CD14-positive monocyte (primary cell): ENCODE results near the gene PVALEF. TPM values are rescaled to one million over a fixed set of nuclear protein-coding genes. Genes with fewer than 3 reads are reported as not detected.

ENCODE experiments used
- DNase-seq, 3 donors: peaks; one replicate each; pipeline ENCODE4 v3.0.0-alpha.2; 2011 to 2022
- H2AFZ ChIP-seq: 2 replicates; pipeline ENCODE4 v1.6.0; 2012; ENCODE audit warnings: mild to moderate bottlenecking, low read depth, low read length, inconsistent platforms; ENCODE audit not compliant: insufficient read depth, poor library complexity, severe bottlenecking
- H3K27ac ChIP-seq, 2 donors: 1 replicate in 1 of 2; 2 replicates in 1 of 2; pipeline ENCODE4 v1.5.1; 2012 to 2013; ENCODE audit warnings: low read length in 2 of 2, control low read depth in 1 of 2, inconsistent platforms in 1 of 2, low read depth in 1 of 2, mild to moderate bottlenecking in 1 of 2
- H3K27me3 ChIP-seq, 2 donors: one replicate each; pipeline versions ENCODE4 v1.6.0 to v1.6.1; 2011 to 2013; ENCODE audit warnings: low read length in 2 of 2; ENCODE audit not compliant: control insufficient read depth in 2 of 2, insufficient read depth in 2 of 2
- H3K36me3 ChIP-seq, 2 donors: replicated peaks in 1 of 2; 1 replicate in 1 of 2; 2 replicates in 1 of 2; pipeline versions ENCODE4 v1.5.1 to v1.6.1; 2012 to 2013; ENCODE audit warnings: low read length in 2 of 2, control low read depth in 1 of 2, inconsistent platforms in 1 of 2, mild to moderate bottlenecking in 1 of 2; ENCODE audit not compliant: insufficient read depth in 2 of 2, control insufficient read depth in 1 of 2
- H3K4me1 ChIP-seq, 2 donors: 1 replicate in 1 of 2; 2 replicates in 1 of 2; pipeline versions ENCODE4 v1.5.1 to v1.6.1; 2012 to 2013; ENCODE audit warnings: low read length in 2 of 2, control low read depth in 1 of 2, inconsistent platforms in 1 of 2, mild to moderate bottlenecking in 1 of 2, moderate library complexity in 1 of 2; ENCODE audit not compliant: insufficient read depth in 2 of 2, control insufficient read depth in 1 of 2
- H3K4me2 ChIP-seq: replicated peaks from 2 replicates; pipeline ENCODE3; 2012; ENCODE audit warnings: low read length, moderate library complexity, mild to moderate bottlenecking; ENCODE audit not compliant: poor library complexity, severe bottlenecking; ENCODE audit errors: extremely low read depth
- H3K4me3 ChIP-seq, 3 experiments: fragments of 200-600 bp in 1 of 3; sonication (generic) in 1 of 3; replicated peaks in 1 of 3; 1 replicate in 2 of 3; 2 replicates in 1 of 3; pipeline ENCODE4 v1.5.1; 2011 to 2013; ENCODE audit warnings: low read length in 3 of 3, mild to moderate bottlenecking in 3 of 3, control low read depth in 2 of 3, low read depth in 2 of 3, inconsistent platforms in 1 of 3, moderate library complexity in 1 of 3
- H3K79me2 ChIP-seq: 2 replicates; pipeline ENCODE4 v1.6.0; 2012; ENCODE audit warnings: mild to moderate bottlenecking, control low read depth, inconsistent platforms, low read length, moderate library complexity; ENCODE audit not compliant: insufficient read depth
- H3K9ac ChIP-seq: 2 replicates; pipeline ENCODE4 v1.6.0; 2017; ENCODE audit warnings: low read length, mild to moderate bottlenecking; ENCODE audit not compliant: insufficient read depth, poor library complexity, severe bottlenecking
- H3K9me3 ChIP-seq, 2 donors: replicated peaks in 1 of 2; 1 replicate in 1 of 2; 2 replicates in 1 of 2; pipeline versions ENCODE4 v1.5.1 to v1.6.1; 2012 to 2013; ENCODE audit warnings: low read length in 2 of 2, control low read depth in 1 of 2; ENCODE audit not compliant: control insufficient read depth in 1 of 2, insufficient read depth in 1 of 2
- H4K20me1 ChIP-seq: 2 replicates; pipeline ENCODE4 v1.6.0; 2012; ENCODE audit warnings: mild to moderate bottlenecking, low read length, control low read depth, moderate library complexity; ENCODE audit not compliant: insufficient read depth
- H3K27ac Mint-ChIP-seq, 7 donors: one replicate each; pipeline ENCODE4 v1.8.0; 2020; ENCODE audit warnings: mild to moderate bottlenecking in 7 of 7, mixed read lengths in 7 of 7, moderate library complexity in 6 of 7, inconsistent platforms in 2 of 7
- H3K27me3 Mint-ChIP-seq, 3 donors: one replicate each; pipeline ENCODE4 v1.8.0; 2021 to 2022; ENCODE audit warnings: low read depth in 3 of 3, mild to moderate bottlenecking in 3 of 3, mixed read lengths in 3 of 3, moderate library complexity in 3 of 3, inconsistent platforms in 1 of 3
- H3K36me3 Mint-ChIP-seq, 2 donors: one replicate each; pipeline ENCODE4 v1.8.0; 2020; ENCODE audit warnings: mixed read lengths in 2 of 2, inconsistent platforms in 1 of 2, mild to moderate bottlenecking in 1 of 2
- H3K4me1 Mint-ChIP-seq: one replicate; pipeline ENCODE4 v1.8.0; 2020; ENCODE audit warnings: mild to moderate bottlenecking, mixed read lengths
- H3K4me3 Mint-ChIP-seq, 2 donors: one replicate each; pipeline ENCODE4 v1.8.0; 2020; ENCODE audit warnings: mild to moderate bottlenecking in 2 of 2, mixed read lengths in 2 of 2, moderate library complexity in 1 of 2
- H3K9me3 Mint-ChIP-seq, 7 donors: one replicate each; pipeline ENCODE4 v1.8.0; 2020 to 2022; ENCODE audit warnings: mixed read lengths in 7 of 7, mild to moderate bottlenecking in 6 of 7, moderate library complexity in 6 of 7, inconsistent platforms in 2 of 7
- WGBS: methylation state at CpG from one replicate; pipeline ENCODE4 v1.1.5; 2013; ENCODE audit warnings: missing lambda C conversion rate; ENCODE audit not compliant: insufficient coverage; 5-methylcytosine and 5-hydroxymethylcytosine counted together
- intact Hi-C, 2 donors: fragments of 100-400 bp; cut with micrococcal nuclease; formaldehyde crosslinking; loops; one replicate each; pipeline versions ENCODE4 v1.15.0 to v1.15.1; 2023
- polyA plus RNA-seq, 3 donors: library from polyadenylated mRNA; depleted of rRNA in 1 of 3; unstranded in 2 of 3; stranded (reverse) in 1 of 3; fragments of 300-500 nt in 2 of 3; fragments of >200 nt in 1 of 3; fragmentation: Illumina TruSeq in 2 of 3; gene quantifications; 1 replicate in 2 of 3; 2 replicates in 1 of 3; pipeline ENCODE4 v1.2.3, GENCODE V29; 2012 to 2021
- TF ChIP-seq, protein P1 (sequence below): fragments of 200-600 bp; IDR thresholded peaks from one replicate; pipeline ENCODE4 v1.8.0; 2022; ENCODE audit warnings: antibody characterized with exemption, mild to moderate bottlenecking

PVALEF gene
- polyA plus RNA-seq, 3 donors, result not detected

DNA sequence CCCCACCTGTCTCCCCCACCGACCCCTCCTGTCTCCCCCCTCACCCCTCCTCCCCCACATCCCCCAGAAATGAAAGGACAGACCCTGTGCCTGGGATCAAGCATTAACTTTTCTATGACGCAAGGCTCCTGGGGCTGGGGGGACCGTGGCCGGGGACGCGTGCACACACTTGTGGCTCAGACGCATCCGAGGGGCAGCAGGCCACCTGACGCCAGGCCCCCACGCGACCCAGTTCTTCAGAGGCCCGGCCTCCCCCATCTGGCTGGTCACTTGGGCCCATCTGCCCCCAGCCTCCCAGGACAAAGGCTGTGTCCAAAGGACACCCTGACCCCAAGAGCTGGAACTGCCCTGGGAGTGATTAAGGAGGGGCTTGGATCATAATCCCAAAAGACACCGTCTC lies 14.0 kb upstream of the PVALEF start:
- 23% methylated on average over 11 of the region's 13 CpGs for WGBS
- Mint-ChIP-seq H3K4me3 (peak overlapping the region in 1 of 2 donors; percentile 67), H3K36me3 (peaks cover 19 to 27% of the 10 kb centered on the region in 2 donors), H3K27me3 (peaks cover 0 to 2% (median 1%) of the 10 kb centered on the region in 3 donors), H3K4me1 (peaks cover 64% of the 10 kb centered on the region), H3K9me3 (peaks cover 3 to 13% (median 10%) of the 10 kb centered on the region in 7 donors), H3K27ac (peak overlapping the region; percentile 97 to 100 (median 98))
- Histone ChIP-seq H4K20me1 (no peaks in the 10 kb centered on the region), H3K36me3 (no peaks in the 10 kb centered on the region), H3K79me2 (peaks cover 36% of the 10 kb centered on the region), H3K4me1 (peaks cover 54 to 65% of the 10 kb centered on the region in 2 donors), H3K4me2 (peak overlapping the region; percentile 55), H2AFZ (no peak overlapping the region), H3K27me3 (no peaks in the 10 kb centered on the region), H3K9ac (peak overlapping the region; percentile 92), H3K4me3 (no peak overlapping the region), H3K9me3 (peaks cover 0 to 8% of the 10 kb centered on the region in 2 donors), H3K27ac (peak overlapping the region; percentile 97 to 100)
- TF ChIP-seq, protein P1, sequence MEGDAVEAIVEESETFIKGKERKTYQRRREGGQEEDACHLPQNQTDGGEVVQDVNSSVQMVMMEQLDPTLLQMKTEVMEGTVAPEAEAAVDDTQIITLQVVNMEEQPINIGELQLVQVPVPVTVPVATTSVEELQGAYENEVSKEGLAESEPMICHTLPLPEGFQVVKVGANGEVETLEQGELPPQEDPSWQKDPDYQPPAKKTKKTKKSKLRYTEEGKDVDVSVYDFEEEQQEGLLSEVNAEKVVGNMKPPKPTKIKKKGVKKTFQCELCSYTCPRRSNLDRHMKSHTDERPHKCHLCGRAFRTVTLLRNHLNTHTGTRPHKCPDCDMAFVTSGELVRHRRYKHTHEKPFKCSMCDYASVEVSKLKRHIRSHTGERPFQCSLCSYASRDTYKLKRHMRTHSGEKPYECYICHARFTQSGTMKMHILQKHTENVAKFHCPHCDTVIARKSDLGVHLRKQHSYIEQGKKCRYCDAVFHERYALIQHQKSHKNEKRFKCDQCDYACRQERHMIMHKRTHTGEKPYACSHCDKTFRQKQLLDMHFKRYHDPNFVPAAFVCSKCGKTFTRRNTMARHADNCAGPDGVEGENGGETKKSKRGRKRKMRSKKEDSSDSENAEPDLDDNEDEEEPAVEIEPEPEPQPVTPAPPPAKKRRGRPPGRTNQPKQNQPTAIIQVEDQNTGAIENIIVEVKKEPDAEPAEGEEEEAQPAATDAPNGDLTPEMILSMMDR, result no peak
- intact Hi-C loops, result no loop called here
- DNase-seq, result peak in 2 of 3 donors; percentile 35 to 38

DNA sequence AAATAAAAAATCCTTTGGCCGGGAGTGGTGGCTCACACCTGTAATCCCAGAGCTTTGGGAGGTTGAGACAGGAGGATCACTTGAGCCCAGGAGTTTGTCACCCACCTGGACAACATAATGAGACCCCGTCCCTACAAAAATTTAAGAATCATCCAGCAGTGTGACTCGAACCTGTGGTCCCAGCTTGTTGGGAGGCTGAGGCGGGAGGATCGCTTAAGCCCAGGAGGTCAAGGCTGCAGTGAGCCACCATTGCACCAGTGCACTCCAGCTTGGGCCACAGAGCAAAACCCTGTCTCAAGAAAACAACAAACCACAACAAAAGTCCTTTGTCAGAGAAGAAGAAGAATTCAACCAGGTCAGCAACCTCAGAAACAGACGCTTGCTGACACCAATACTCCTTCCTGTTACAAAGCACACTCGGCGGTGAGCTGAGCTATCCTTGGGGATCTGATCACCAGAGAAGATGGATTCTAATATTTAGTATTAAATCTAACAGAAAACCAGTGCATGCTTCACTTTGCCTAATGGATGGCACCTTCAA lies 12.9 kb upstream of the PVALEF start:
- peak overlapping the region; percentile 44 for H3K9ac ChIP-seq
- Mint-ChIP-seq H3K9me3 (peaks cover 3 to 13% (median 10%) of the 10 kb centered on the region in 7 donors), H3K4me3 (no peak overlapping the region), H3K27ac (peak overlapping the region; percentile 93 to 100 (median 98)), H3K27me3 (peaks cover 0 to 1% (median 0%) of the 10 kb centered on the region in 3 donors), H3K36me3 (peaks cover 15 to 27% of the 10 kb centered on the region in 2 donors), H3K4me1 (peaks cover 59% of the 10 kb centered on the region)
- H3K27me3 ChIP-seq, result no peaks in the 10 kb centered on the region
- TF ChIP-seq, protein P1, result no peak
- H3K9me3 ChIP-seq, result peaks cover 0 to 8% of the 10 kb centered on the region in 2 donors
- intact Hi-C loops, result no loop called here
- H3K4me1 ChIP-seq, result peaks cover 54 to 60% of the 10 kb centered on the region in 2 donors
- no peak overlapping the region for H2AFZ ChIP-seq
- no peaks in the 10 kb centered on the region for H4K20me1 ChIP-seq
- 100% methylated on average over 1 of the region's 8 CpGs for WGBS
- no peak overlapping the region for H3K4me2 ChIP-seq
- H3K79me2 ChIP-seq, result peaks cover 45% of the 10 kb centered on the region
- no peak overlapping the region for H3K4me3 ChIP-seq
- H3K36me3 ChIP-seq, result no peaks in the 10 kb centered on the region
- peak; percentile 34 to 65 (median 47) for DNase-seq
- H3K27ac ChIP-seq, result peak overlapping the region; percentile 97 to 100
